COLO668 (cell line): ENCODE results near the gene CWC15.
"Not testable (repeated sequence)": the region's sequence is repeated elsewhere in the genome, so short reads cannot be mapped to it uniquely, and the experiment has no call there.

Experiments used
- DNase-seq: peaks from one replicate; lab custom pipeline; 2025; ENCODE audit not compliant: unreplicated experiment; lab: John Stamatoyannopoulos, UW

Gene CWC15

GRCh38 chr11:94956963-94957362 lies 16.4 kb downstream of the CWC15 start:
- no peak for DNase-seq

DNA sequence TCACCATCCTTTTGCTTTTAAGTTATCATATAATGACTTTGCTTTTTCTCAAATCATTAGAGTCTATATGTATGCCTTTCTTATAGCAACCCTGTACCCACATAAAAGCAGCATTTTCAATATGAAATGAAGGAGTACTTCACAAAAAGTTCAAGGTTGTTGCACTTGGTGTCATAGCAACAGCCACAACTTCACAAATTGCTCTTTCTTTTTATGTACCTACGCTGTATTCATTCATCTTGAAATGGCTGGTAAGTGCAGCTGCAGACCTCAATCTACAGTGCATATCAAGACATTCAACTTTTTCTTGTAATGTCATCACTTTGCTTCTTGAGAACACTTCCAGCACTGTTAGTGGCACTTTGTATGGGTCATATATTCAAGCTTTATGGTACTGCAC lies 18.6 kb downstream of the CWC15 start:
- no peak for DNase-seq

DNA sequence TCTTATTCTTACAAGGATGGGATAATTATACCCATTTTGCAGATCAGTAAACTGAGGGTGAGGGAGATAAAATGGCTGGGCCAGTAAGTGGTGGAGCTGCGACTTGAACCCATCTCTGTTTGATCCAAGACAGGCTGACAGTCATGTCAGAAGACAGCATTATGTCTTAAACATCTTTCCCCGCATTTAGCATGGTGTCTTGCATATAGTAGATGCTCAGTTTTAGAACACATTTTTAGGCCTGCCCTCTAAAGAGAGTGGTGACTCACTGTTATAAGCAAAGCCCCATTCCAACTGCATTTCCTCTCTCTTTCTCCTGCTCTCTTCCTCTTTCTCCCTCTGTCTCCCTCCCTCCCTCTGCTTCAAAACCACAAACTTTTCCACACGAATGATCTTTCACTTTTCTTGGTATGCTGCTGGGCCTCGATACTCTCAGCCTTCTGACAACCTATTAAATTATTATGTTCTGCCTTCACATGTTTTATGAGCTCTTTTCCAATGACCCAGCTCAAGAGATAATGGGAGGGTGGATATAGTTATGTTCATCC lies 25.2 kb downstream of the CWC15 start:
- DNase-seq: no peak

GRCh38 chr11:94946812-94947211 lies 26.5 kb downstream of the CWC15 start:
- DNase-seq: no peak

- DNase-seq: no peak
Measured at GRCh38 chr11:94941131-94941530, 32.2 kb downstream of the CWC15 start.

DNA sequence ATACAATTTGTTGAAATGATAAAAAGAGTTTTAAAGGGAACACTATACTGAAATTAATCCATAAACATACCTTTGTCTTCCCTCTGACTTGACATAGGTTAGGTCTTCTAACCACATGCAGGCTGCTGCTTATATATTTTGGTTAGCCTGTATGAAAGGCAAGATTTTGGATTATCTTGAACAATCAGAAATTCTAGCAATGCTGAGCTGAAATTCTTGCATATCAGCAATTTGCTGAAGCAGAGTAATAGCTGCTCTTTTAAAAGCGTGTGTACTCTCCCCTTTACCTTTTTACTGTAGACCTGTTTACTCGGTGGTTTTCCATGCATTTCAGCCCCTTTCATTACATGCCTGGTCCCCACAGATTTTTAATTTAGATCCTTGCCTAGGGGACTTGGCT lies 34.0 kb downstream of the CWC15 start:
- no peak for DNase-seq

- DNase-seq: no peak
Measured at GRCh38 chr11:94938095-94939055, 35.0 kb downstream of the CWC15 start.

GRCh38 chr11:94934846-94935245 lies 38.5 kb downstream of the CWC15 start:
- no peak for DNase-seq

- DNase-seq: no peak
Measured at GRCh38 chr11:94934362-94934761, 39.0 kb downstream of the CWC15 start.

DNA sequence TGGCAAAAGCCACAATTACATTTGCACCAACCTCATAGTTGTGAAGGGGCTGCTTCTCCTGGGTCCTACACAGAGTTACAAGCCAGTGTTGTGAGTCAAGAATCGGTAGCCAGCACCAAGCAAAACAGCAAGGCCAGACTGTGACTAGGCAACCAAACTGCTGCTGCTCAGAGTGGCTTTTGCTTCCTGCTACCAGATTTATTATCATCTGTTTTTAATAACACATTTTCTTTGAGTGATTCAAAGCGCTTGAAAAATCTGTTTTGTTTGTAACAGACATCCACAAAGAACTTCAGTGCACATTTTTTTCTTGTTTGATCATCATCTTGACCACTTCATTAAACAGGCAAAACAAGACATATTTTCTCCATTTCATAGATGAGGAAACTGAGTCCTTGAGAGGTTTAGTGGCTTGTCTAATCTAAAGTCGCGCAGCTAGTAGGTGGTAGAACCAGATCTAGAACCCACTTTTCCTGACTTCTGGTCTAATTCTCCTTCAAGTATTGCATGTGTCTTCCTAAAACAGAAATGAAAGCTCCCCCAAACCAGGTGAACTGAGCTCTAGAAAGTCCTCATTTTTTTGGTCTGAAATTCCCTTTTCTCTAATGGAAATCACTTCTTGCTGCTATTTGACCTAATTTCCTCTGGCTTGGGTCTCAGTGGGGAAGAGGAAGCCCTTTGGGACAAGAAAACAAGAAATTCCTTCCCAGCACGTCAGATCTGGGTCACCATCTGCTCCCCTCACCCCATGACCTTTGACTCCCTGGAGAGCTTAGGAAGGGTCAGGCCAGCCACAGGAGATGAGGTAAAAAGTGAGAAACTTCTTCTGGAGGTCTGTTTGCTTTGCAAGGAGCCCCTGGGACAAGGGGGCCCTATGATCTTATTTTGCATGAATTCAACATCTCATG lies 39.9 kb downstream of the CWC15 start:
- DNase-seq: no peak

DNA sequence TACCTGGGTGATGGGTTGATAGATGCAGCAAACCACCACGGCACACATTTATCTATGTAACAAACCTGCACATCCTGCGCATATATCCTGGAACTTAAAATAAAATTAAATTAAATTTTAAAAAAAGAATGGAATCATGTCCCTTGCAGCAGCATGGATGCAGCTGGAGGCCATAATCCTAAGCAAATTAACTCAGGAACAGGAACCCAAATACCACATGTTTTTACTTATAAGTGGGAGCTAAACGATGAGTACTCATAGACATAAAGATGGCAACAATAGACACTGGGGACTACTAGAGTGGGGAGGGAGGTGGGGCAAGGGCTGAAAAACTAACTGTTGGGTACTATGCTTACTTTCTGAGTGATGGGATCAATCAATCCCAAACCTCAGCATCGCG lies 40.9 kb downstream of the CWC15 start:
- no peak for DNase-seq

- DNase-seq: not testable (repeated sequence)
Measured at GRCh38 chr11:94932072-94932471, 41.3 kb downstream of the CWC15 start.

DNA sequence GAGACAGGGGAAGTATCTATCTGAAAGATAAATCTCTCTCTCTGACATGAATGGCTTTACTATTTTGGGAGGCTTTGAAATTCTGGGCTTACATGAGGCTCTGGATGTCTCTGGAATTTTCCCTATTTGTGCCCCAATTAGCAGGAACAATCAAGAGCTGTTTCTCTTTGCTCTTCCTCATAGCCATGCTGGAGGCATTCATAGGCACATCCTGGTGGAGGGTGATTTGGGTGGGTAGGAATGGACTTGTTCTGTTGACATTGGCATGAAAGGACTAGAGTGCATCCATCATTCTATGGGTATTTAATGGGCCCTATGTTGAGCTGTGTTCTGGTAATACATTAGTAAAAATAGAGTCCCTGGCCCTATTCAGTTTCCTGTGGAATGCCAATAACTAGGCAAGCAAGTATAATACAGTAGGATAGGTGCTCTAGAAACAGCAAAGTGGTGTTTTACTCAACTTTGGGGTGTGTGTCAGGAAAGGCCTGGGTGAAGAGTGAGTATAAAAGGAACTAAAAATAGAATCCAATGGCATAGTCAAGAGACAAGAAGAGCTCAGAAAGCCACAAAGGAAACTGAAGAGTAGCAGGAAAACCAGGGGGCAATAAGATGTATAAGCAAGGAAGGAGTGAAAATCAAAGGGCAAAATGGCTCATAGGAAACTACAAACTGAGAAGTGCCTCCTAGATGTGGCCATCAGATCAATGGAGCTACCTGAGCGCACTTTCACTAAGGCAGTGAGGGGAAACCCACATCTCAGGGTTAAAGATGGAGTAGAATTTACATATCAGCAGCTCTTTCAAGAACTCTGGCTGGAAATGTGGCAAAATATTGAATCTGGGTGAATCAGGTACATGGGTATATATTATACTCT lies 45.0 kb downstream of the CWC15 start:
- no peak for DNase-seq

DNA sequence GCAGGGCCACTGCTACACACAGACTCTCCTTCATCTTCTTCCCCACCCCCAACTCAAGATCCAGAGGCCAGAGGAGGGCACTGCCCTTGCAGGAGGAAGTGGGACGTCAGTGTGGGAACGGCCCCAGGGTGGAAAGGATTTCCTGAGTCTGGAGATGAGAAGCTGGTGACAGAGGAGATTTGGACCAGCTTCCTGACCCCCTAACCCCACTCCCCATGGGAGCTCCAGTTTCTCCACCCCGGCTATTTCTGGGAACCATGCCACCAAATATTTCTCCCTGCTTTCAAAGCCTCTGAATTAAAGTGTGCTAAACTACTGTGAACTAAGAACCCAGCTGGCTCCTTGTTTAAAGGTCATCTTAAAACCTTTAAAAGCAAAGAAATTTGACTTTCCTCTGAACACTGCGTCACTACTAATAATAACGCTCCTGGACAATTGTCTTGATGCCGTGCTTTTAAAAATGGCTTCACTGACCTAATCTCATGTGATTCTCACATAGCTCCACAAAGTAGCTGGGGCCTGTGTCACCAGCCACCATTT lies 46.6 kb downstream of the CWC15 start:
- no peak for DNase-seq

DNA sequence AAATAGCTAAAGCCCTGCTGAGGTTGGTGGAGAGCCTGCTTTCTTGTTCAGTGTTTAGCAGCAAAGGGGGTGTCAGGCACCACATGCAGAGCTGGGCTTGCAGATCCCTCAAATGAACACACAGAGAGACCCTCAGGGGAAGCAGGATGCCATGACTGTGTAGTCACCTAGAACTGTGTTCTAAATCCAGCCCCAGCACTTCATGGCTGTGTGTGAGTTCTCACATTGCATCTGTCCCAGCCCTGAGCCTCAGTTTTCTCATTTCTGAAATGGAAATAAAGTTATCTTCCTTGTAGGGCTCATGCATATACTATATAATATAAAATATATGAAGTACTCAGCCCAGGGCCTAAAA lies 47.1 kb downstream of the CWC15 start:
- DNase-seq: no peak

GRCh38 chr11:94925422-94926270 lies 47.7 kb downstream of the CWC15 start:
- DNase-seq: no peak

GRCh38 chr11:94924612-94925011 lies 48.7 kb downstream of the CWC15 start:
- no peak for DNase-seq

- no peak for DNase-seq
Measured at GRCh38 chr11:94924171-94924572, 49.2 kb downstream of the CWC15 start.

DNA sequence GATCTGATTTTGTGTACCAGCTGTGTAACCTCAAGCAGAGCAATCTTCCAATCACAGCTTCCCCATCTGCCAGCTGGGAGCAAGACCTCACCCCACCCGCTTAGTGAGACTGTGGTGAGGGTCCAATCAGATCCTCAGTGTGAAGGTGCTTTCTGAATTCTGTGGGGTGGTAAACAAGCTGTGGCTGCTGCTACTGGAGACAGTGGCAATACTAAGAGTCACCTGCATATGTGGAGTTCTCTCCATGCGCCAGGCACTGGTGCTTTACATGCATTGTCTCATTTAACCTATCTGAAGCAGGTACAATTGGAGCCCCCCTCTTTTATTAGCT lies 50.4 kb downstream of the CWC15 start:
- no peak for DNase-seq
